BJ (cell line): ENCODE data around the gene NPHP4. TPM values are rescaled to one million over a fixed set of nuclear protein-coding genes. Genes with fewer than 3 reads are reported as not detected.

Experiments
- CTCF ChIA-PET: fragments of 350-600 bp; formaldehyde crosslinking; extraction: SDS; loops from one replicate; lab custom pipeline; 2021; ENCODE audit warnings: antibody characterized with exemption, inconsistent platforms; lab: Yijun Ruan, JAX
- POLR2A ChIA-PET: fragments of 300-600 bp; sonication (Branson Sonifier 250); formaldehyde crosslinking; extraction: SDS; loops from one replicate; lab custom pipeline; 2021; ENCODE audit warnings: antibody characterized with exemption; lab: Charles Lee
- DNase-seq: peaks from one replicate; pipeline ENCODE4 v3.0.0-alpha.2; 2011; ENCODE audit warnings: low read depth
- H3K27me3 ChIP-seq: 2 replicates; pipeline ENCODE4 v1.6.0; 2011; ENCODE audit warnings: low read length; ENCODE audit not compliant: control insufficient read depth, insufficient read depth
- H3K36me3 ChIP-seq: 2 replicates; pipeline ENCODE4 v1.5.1; 2011; ENCODE audit warnings: low read length; ENCODE audit not compliant: control insufficient read depth, insufficient read depth
- H3K4me3 ChIP-seq: 2 replicates; pipeline ENCODE4 v1.5.1; 2011; ENCODE audit warnings: low read depth, mild to moderate bottlenecking, control low read depth, low read length
- CTCF ChIP-seq: IDR thresholded peaks from 2 replicates; pipeline ENCODE4 v1.5.1; 2011; ENCODE audit warnings: low read depth, mild to moderate bottlenecking, control low read depth, inconsistent platforms, low read length, moderate library complexity; ENCODE audit not compliant: insufficient read depth
- polyA plus RNA-seq: library from polyadenylated mRNA; depleted of rRNA; stranded (reverse); fragments of >200 nt; gene quantifications from 2 replicates; pipeline ENCODE4 v1.2.3, GENCODE V29; 2011

Gene NPHP4
- polyA plus RNA-seq, 1 experiment = 4.3 TPM

- POLR2A ChIA-PET = no interaction called here
- no peak for DNase-seq
- TF ChIP-seq CTCF = no peak
- Histone ChIP-seq H3K4me3 (no peak overlapping the region), H3K27me3 (no peaks in the 10 kb centered on the region), H3K36me3 (peaks cover 6% of the 10 kb centered on the region)
- CTCF ChIA-PET = interaction anchor here (2.0 kb wide), 1 partner anchor 10 kb away, joined by 7 read pairs; no protein-coding TSS in a partner anchor
These were observed 26.6 kb downstream of the NPHP4 start for GRCh38 chr1:5965586-5966131.

- Histone ChIP-seq H3K4me3 (no peak overlapping the region), H3K27me3 (no peaks in the 10 kb centered on the region), H3K36me3 (peaks cover 5% of the 10 kb centered on the region)
- DNase-seq = no peak
- no peak for TF ChIP-seq CTCF
- POLR2A ChIA-PET = no interaction called here
- CTCF ChIA-PET = no interaction called here
These were observed 29.7 kb downstream of the NPHP4 start for GRCh38 chr1:5962265-5963105.

GRCh38 chr1:5961601-5962000 is 30.6 kb downstream of the NPHP4 start:
- Histone ChIP-seq H3K36me3 (peaks cover 3% of the 10 kb centered on the region), H3K4me3 (no peak overlapping the region), H3K27me3 (no peaks in the 10 kb centered on the region)
- CTCF ChIA-PET = interaction anchor here (1.4 kb wide), 1 partner anchor 46 kb away, joined by 4 read pairs; no protein-coding TSS in a partner anchor
- DNase-seq = no peak
- POLR2A ChIA-PET = no interaction called here
- no peak for TF ChIP-seq CTCF

GRCh38 chr1:5960336-5960735 is 31.9 kb downstream of the NPHP4 start:
- H3K4me3 ChIP-seq = no peak overlapping the region
- ChIA-PET CTCF (interaction anchor here (0.9 to 1.4 kb wide), 2 partner anchors 13 to 44 kb away, joined by 3 to 4 read pairs; no protein-coding TSS in a partner anchor), POLR2A (no interaction called here)
- TF ChIP-seq CTCF = no peak
- H3K36me3 ChIP-seq = peaks cover 4% of the 10 kb centered on the region
- no peaks in the 10 kb centered on the region for H3K27me3 ChIP-seq
- no peak for DNase-seq

- no peak overlapping the region for H3K4me3 ChIP-seq
- ChIA-PET CTCF (interaction anchor here (0.9 to 1.0 kb wide), 2 partner anchors 13 kb away, joined by 3 read pairs; no protein-coding TSS in a partner anchor), POLR2A (no interaction called here)
- H3K36me3 ChIP-seq = peaks cover 4% of the 10 kb centered on the region
- TF ChIP-seq CTCF = no peak
- no peaks in the 10 kb centered on the region for H3K27me3 ChIP-seq
- no peak for DNase-seq
These were observed 32.5 kb downstream of the NPHP4 start for GRCh38 chr1:5959667-5960230.
